Heart right ventricle (tissue), 16 donors: ENCODE results near the gene PLIN4. TPM values are rescaled to one million over a fixed set of nuclear protein-coding genes. Genes with fewer than 3 reads are reported as not detected.

ENCODE experiments used
- ATAC-seq, 8 donors: fragments of 200-7000 bp; cut with Tn5 transposase; one replicate each; pipeline ENCODE4 v1.9.1; 2020; ENCODE audit warnings: mild to moderate bottlenecking in 8 of 8, moderate library complexity in 8 of 8, moderate number of reproducible peaks in 1 of 8
- DNase-seq, 2 donors: peaks; one replicate each; pipeline ENCODE4 v3.0.0-alpha.2; 2020
- H3K27ac ChIP-seq, 10 donors: fragments of 200-600 bp; sonication (generic) in 2 of 10; one replicate each; pipeline versions ENCODE4 v1.5.0 to v1.8.0; 2020 to 2022; ENCODE audit warnings: mild to moderate bottlenecking in 3 of 10
- H3K27me3 ChIP-seq, 7 donors: fragments of 200-600 bp; one replicate each; pipeline ENCODE4 v1.8.0; 2021 to 2022; ENCODE audit warnings: mild to moderate bottlenecking in 2 of 7
- H3K36me3 ChIP-seq, 9 donors: fragments of 200-600 bp; sonication (generic) in 1 of 9; one replicate each; pipeline versions ENCODE4 v1.5.0 to v1.8.0; 2020 to 2022; ENCODE audit warnings: mild to moderate bottlenecking in 2 of 9
- H3K4me1 ChIP-seq, 9 donors: fragments of 200-600 bp; sonication (generic) in 1 of 9; one replicate each; pipeline versions ENCODE4 v1.5.0 to v1.8.0; 2020 to 2022; ENCODE audit warnings: mild to moderate bottlenecking in 4 of 9
- H3K4me3 ChIP-seq, 10 donors: fragments of 200-600 bp; sonication (generic) in 2 of 10; one replicate each; pipeline versions ENCODE4 v1.5.0 to v1.8.0; 2020 to 2022; ENCODE audit warnings: mild to moderate bottlenecking in 7 of 10, moderate library complexity in 2 of 10
- H3K9me3 ChIP-seq, 11 donors: fragments of 200-600 bp in 10 of 11; sonication (generic) in 2 of 11; one replicate each; pipeline versions ENCODE4 v1.5.0 to v1.8.0; 2013 to 2022; ENCODE audit warnings: mild to moderate bottlenecking in 2 of 11, control low read depth in 1 of 11, moderate library complexity in 1 of 11
- CTCF ChIP-seq, 9 donors: fragments of 200-600 bp; sonication (generic) in 2 of 9; IDR thresholded peaks; one replicate each; pipeline versions ENCODE4 v1.5.0 to v1.8.0; 2021 to 2022; ENCODE audit warnings: antibody characterized with exemption in 9 of 9, mild to moderate bottlenecking in 5 of 9, moderate library complexity in 1 of 9
- WGBS, 2 donors: extraction: QIAGEN DNeasy Blood & Tissue Kit; methylation state at CpG; one replicate each; pipeline ENCODE4 v1.1.7; 2013; ENCODE audit warnings: inconsistent platforms in 1 of 2; 5-methylcytosine and 5-hydroxymethylcytosine counted together
- intact Hi-C, 10 donors: fragments of 100-400 bp; cut with DNase I; formaldehyde crosslinking; loops; one replicate each; pipeline versions ENCODE4 v1.11.1 to v1.14.2; 2022
- polyA plus RNA-seq, 2 donors: library from polyadenylated mRNA; stranded (reverse); fragments of 200-250 nt; gene quantifications; one replicate each; pipeline ENCODE4 v1.2.3, GENCODE V29; 2013
- total RNA-seq, 10 donors: library from RNA; stranded (reverse); fragmentation: NEBNext Ultra II Directional in 3 of 10; extraction: Animal tissue kit (Norgen Biotek cat#: 25700) in 3 of 10; gene quantifications; one replicate each; pipeline versions ENCODE4 v1.2.1 to v1.2.4, GENCODE V29; 2021 to 2023
- donor health status: Arrhythmogenic right ventricular cardiomyopathy.
- donor health status: ischemic (EF 13 %, LVEDD 7.1; RV severe dilation, severe dysfunction).
- donor health status: healthy with polysubstance abuse.
- donor health status: DM: no; HTN: yes; CAD: no.
- donor health status: DM: no; HTN: no; CAD: no.
- donor health status: ischemic (EF 25% LVEDD 6.9; RV normal size, moderate dysfunction).
- donor health status: ischemic (EF 25% LVEDD 5.7; RV mildly dilated, moderate dysfunction).
- donor health status: healthy.
- donor health status: DM: yes; HTN: yes; CAD: no.
- donor health status: Ischemic cardiomyopathy.
- donor health status: ischemic (EF 35%, LVEDD 5.7; RV mildly dilated, moderate dysfunction).
- donor health status: nonischemic (EF 11% LVEDD 7.7; RV severe dilation, severe dysfunction).
- donor health status: DM: yes; HTN: yes; CAD: no.
- donor health status: PGD.
- donor health status: ischemic (EF 29% LVEDD 5.4; RV normal size, mild dysfunction).
- donor health status: nonischemic (EF 23%, LVEDD 6.1; RV moderate dilation, normal function).

Gene PLIN4
- total and polyA plus RNA-seq, 12 donors = 42.0 to 416 (median 198) TPM

GRCh38 chr19:4504891-4505569, 13.3 kb downstream of the PLIN4 start:
- WGBS, 2 donors = 75 to 90% methylated on average over 15 of the region's 15 CpGs

GRCh38 chr19:4504297-4504701, 14.0 kb downstream of the PLIN4 start:
- intact Hi-C loops = no loop called here
- TF ChIP-seq CTCF (IDR thresholded peaks at IDR 0.05) = no peak
- Histone ChIP-seq H3K9me3 (no peaks in the 10 kb centered on the region), H3K27me3 (no peaks in the 10 kb centered on the region), H3K27ac (no peak overlapping the region), H3K36me3 (peaks cover 0 to 96% (median 56%) of the 10 kb centered on the region in 9 donors), H3K4me3 (no peak overlapping the region), H3K4me1 (peaks cover 0 to 23% (median 11%) of the 10 kb centered on the region in 9 donors)
- 87 to 90% methylated on average over 23 of the region's 23 CpGs for WGBS, 2 donors
- no peak for ATAC-seq
- no peak for DNase-seq

More at GRCh38 chr19:4504891-4505569, 13.3 kb downstream of the PLIN4 start:
- DNase-seq = no peak
- intact Hi-C loops = no loop called here
- H3K4me1 ChIP-seq = peaks cover 0 to 23% (median 11%) of the 10 kb centered on the region in 9 donors
- H3K27ac ChIP-seq = no peak overlapping the region
- H3K27me3 ChIP-seq = no peaks in the 10 kb centered on the region
- H3K9me3 ChIP-seq = no peaks in the 10 kb centered on the region
- ATAC-seq = peak in 1 of 8 donors; percentile 0
- H3K4me3 ChIP-seq = no peak overlapping the region
- H3K36me3 ChIP-seq = peaks cover 0 to 93% (median 56%) of the 10 kb centered on the region in 9 donors
- TF ChIP-seq CTCF (IDR thresholded peaks at IDR 0.05) = no peak

- no peak for TF ChIP-seq CTCF (IDR thresholded peaks at IDR 0.05)
- no peak overlapping the region for H3K4me3 ChIP-seq
- no peaks in the 10 kb centered on the region for H3K9me3 ChIP-seq
- H3K27me3 ChIP-seq = no peaks in the 10 kb centered on the region
- peaks cover 0 to 100% (median 59%) of the 10 kb centered on the region in 9 donors for H3K36me3 ChIP-seq
- no peak for DNase-seq
- peaks cover 0 to 23% (median 11%) of the 10 kb centered on the region in 9 donors for H3K4me1 ChIP-seq
- WGBS, 2 donors = 88% methylated on average over 10 of the region's 10 CpGs
- ATAC-seq = no peak
- H3K27ac ChIP-seq = no peak overlapping the region
- intact Hi-C loops = no loop called here
Measured at GRCh38 chr19:4503825-4504170, 14.5 kb downstream of the PLIN4 start.

GRCh38 chr19:4503132-4503824, 15.0 kb downstream of the PLIN4 start:
- Histone ChIP-seq H3K27me3 (no peaks in the 10 kb centered on the region), H3K4me1 (peaks cover 0 to 18% (median 11%) of the 10 kb centered on the region in 9 donors), H3K9me3 (no peaks in the 10 kb centered on the region), H3K27ac (no peak overlapping the region), H3K36me3 (peaks cover 0 to 100% (median 64%) of the 10 kb centered on the region in 9 donors), H3K4me3 (no peak overlapping the region)
- intact Hi-C loops = no loop called here
- WGBS, 2 donors = 89 to 93% methylated on average over 24 to 25 of the region's 25 CpGs
- no peak for TF ChIP-seq CTCF (IDR thresholded peaks at IDR 0.05)
- DNase-seq = no peak
- peak in 2 of 8 donors; percentile 2 to 14 for ATAC-seq
